ENCODE measurements around the gene AKAP5. TPM values are rescaled to one million over a fixed set of nuclear protein-coding genes. Genes with fewer than 3 reads are reported as not detected.

The AKAP5 gene
- total RNA-seq, 1 experiment from 2014 or later, result 3.0 TPM

- no peak for TF ChIP-seq ZMAT4 (CRISPR knock-in tag; IDR thresholded peaks at IDR 0.05)
- no peak for TF ChIP-seq IRF2 (CRISPR knock-in tag; IDR thresholded peaks at IDR 0.05; ENCODE audit: borderline replicate concordance, low read depth)
- TF ChIP-seq NR1H2 (CRISPR knock-in tag; IDR thresholded peaks at IDR 0.05), result no peak
- no peak for TF ChIP-seq MAX (CRISPR knock-in tag; IDR thresholded peaks at IDR 0.05)
- TF ChIP-seq GRHL2 (CRISPR knock-in tag; IDR thresholded peaks at IDR 0.05; ENCODE audit: insufficient replicate concordance, severe bottlenecking), result no peak
- TF ChIP-seq ZNF512 (CRISPR knock-in tag; IDR thresholded peaks at IDR 0.05; ENCODE audit: borderline replicate concordance), result no peak
- TF ChIP-seq CREB1 (CRISPR knock-in tag; IDR thresholded peaks at IDR 0.05), result no peak
- 0 out of 2 replicates have a peak, but pooled peaks have one; percentile 17 for TF ChIP-seq ZNF232 (CRISPR knock-in tag; IDR thresholded peaks at IDR 0.05)
- TF ChIP-seq ZNF263 (CRISPR knock-in tag; IDR thresholded peaks at IDR 0.05; ENCODE audit: low read depth), result no peak
- TF ChIP-seq JAZF1 (CRISPR knock-in tag; IDR thresholded peaks at IDR 0.05), result no peak
- TF ChIP-seq MYBL2 (CRISPR knock-in tag; IDR thresholded peaks at IDR 0.05), result 0 out of 2 replicates have a peak, but pooled peaks have one; percentile 77
- no peak for TF ChIP-seq ZNF396 (CRISPR knock-in tag; IDR thresholded peaks at IDR 0.05; ENCODE audit: borderline replicate concordance)
- TF ChIP-seq CTCF (IDR thresholded peaks at IDR 0.05), result no peak
- TF ChIP-seq GTF2I (CRISPR knock-in tag; conservative IDR thresholded peaks at IDR 0.05), result no peak
- no peak for TF ChIP-seq ZNF532 (CRISPR knock-in tag; IDR thresholded peaks at IDR 0.05; ENCODE audit: borderline replicate concordance)
- TF ChIP-seq E2F4 (CRISPR knock-in tag; IDR thresholded peaks at IDR 0.05; ENCODE audit: borderline replicate concordance, low read depth), result peak; percentile 19; the same call in 1 of the 2 replicates
- TF ChIP-seq ATF6 (CRISPR knock-in tag; IDR thresholded peaks at IDR 0.05), result no peak
- TF ChIP-seq TCF7 (CRISPR knock-in tag; IDR thresholded peaks at IDR 0.05; ENCODE audit: low read depth), result no peak
- TF ChIP-seq IRF1 (CRISPR knock-in tag; IDR thresholded peaks at IDR 0.05), result no peak
- TF ChIP-seq ERG (CRISPR knock-in tag; IDR thresholded peaks at IDR 0.05), result no peak; the same call in 1 of the 2 replicates
- TF ChIP-seq CDX4 (CRISPR knock-in tag; IDR thresholded peaks at IDR 0.05; ENCODE audit: borderline replicate concordance), result no peak; the same call in 1 of the 2 replicates
Observed at GRCh38 chr14:64504310-64504896, 39.1 kb downstream of the AKAP5 start, which contains the start of gene ZBTB1 (continued).
